Measurements from ENCODE around the gene SAMMSON.

The SAMMSON gene

GRCh38 chr3:69993757-69994156 lies 5.8 kb upstream of the SAMMSON start:
- H3K4me3 ChIP-seq (ENCODE audit: low read depth, low read length) = no peak overlapping the region
- DNase-seq (ENCODE audit: low read depth) = no peak
- TF ChIP-seq, protein P1, sequence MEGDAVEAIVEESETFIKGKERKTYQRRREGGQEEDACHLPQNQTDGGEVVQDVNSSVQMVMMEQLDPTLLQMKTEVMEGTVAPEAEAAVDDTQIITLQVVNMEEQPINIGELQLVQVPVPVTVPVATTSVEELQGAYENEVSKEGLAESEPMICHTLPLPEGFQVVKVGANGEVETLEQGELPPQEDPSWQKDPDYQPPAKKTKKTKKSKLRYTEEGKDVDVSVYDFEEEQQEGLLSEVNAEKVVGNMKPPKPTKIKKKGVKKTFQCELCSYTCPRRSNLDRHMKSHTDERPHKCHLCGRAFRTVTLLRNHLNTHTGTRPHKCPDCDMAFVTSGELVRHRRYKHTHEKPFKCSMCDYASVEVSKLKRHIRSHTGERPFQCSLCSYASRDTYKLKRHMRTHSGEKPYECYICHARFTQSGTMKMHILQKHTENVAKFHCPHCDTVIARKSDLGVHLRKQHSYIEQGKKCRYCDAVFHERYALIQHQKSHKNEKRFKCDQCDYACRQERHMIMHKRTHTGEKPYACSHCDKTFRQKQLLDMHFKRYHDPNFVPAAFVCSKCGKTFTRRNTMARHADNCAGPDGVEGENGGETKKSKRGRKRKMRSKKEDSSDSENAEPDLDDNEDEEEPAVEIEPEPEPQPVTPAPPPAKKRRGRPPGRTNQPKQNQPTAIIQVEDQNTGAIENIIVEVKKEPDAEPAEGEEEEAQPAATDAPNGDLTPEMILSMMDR (IDR thresholded peaks at IDR 0.05; ENCODE audit: control insufficient read depth, extremely low read depth, insufficient read depth) = no peak

DNA sequence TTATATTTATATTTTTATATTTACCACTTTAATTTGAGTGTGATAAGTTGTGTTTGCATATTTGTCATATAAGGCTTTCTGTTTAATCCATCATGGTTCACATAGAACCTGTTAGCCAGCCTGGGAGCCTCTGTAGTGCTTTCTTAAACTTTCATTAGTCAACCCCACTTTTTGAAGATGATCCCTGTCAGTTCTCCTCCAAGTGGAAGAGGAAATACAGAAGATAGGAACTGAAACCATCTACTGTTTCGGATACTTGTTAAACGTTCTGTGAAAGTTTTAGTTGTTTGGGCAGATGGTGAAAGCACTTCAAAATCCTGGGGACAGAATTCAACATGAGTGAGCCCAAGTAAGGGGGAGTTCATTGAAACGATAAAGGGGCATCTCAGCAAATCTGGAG lies 4.6 kb upstream of the SAMMSON start:
- TF ChIP-seq, protein P1 (IDR thresholded peaks at IDR 0.05; ENCODE audit: control insufficient read depth, extremely low read depth, insufficient read depth) = no peak
- no peak for DNase-seq (ENCODE audit: low read depth)
- no peak overlapping the region for H3K4me3 ChIP-seq (ENCODE audit: low read depth, low read length)

DNA sequence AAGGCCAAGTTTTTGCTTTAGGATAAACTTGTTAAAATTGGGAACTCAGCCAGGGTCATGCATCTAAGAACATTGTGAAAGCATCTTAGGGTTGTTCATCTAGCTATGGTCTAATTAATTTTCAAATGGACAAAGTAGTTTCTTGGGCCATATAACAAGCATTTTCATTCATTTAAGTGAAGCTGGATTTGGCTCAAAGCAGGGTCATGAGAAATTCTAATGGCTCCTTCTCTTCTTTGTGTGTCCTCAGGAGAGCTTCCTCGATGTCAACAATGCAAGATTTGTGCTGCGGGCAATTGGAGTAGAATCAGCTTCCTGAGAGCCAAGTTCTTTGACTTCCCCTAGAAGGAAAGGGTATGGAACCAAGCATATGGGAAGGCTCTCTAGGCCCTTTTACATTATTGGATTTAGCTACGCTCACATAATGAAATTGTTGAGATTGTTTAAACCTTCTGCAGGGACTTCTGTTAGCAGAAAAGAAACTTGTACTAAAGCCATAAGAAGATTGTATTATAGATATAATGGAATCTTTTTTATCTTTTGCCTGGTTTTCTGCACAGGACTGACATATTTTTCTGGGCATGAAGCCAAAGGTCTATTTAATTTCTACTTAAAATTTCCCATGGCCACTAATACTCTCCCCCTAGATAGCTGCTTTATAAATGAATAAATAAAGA lies 1.8 kb upstream of the SAMMSON start:
- TF ChIP-seq, protein P1 (IDR thresholded peaks at IDR 0.05; ENCODE audit: control insufficient read depth, extremely low read depth, insufficient read depth) = no peak
- no peak for DNase-seq (ENCODE audit: low read depth)
- no peak overlapping the region for H3K4me3 ChIP-seq (ENCODE audit: low read depth, low read length)

DNA sequence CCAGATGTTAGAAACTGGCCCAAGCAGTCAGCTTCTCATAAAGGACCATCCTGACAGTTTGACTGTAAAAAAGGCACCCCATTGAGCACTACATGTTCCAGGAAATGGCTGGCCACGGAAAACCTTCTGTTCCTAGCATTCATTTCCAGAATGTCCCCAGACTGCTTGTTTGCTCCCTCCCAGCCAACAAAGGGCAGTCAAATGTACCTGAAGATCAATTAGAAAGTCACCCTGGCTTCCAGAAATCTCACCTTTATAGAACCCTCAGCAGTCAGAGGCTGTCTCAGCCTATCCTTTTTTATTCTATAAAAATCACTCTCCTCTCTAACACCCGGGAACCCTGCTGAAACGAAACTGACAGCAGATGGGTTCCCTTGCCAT lies 784 bp upstream of the SAMMSON start:
- TF ChIP-seq, protein P1 (IDR thresholded peaks at IDR 0.05; ENCODE audit: control insufficient read depth, extremely low read depth, insufficient read depth) = no peak
- H3K4me3 ChIP-seq (ENCODE audit: low read depth, low read length) = no peak overlapping the region
- no peak for DNase-seq (ENCODE audit: low read depth)

DNA sequence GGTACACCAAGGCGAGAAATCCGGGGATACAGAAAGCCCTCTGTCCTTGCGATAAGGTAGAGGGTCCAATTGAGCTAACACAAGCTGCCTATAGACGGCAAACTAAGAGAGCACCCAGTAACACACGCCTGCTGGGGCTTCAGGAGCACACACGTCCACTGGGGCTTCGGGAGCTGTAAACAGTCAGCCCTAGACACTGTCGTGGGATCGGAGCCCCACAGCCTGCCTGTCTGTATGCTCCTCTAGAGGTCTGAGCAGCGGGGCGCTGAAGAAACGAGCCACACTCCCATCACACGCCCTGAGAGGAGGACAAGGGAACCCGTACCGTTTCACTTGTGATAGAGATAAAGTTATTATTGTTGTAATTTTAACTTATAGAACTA lies 486 bp downstream of the SAMMSON start:
- no peak overlapping the region for H3K4me3 ChIP-seq (ENCODE audit: low read depth, low read length)
- DNase-seq (ENCODE audit: low read depth) = no peak
- TF ChIP-seq, protein P1 (IDR thresholded peaks at IDR 0.05; ENCODE audit: control insufficient read depth, extremely low read depth, insufficient read depth) = no peak

DNA sequence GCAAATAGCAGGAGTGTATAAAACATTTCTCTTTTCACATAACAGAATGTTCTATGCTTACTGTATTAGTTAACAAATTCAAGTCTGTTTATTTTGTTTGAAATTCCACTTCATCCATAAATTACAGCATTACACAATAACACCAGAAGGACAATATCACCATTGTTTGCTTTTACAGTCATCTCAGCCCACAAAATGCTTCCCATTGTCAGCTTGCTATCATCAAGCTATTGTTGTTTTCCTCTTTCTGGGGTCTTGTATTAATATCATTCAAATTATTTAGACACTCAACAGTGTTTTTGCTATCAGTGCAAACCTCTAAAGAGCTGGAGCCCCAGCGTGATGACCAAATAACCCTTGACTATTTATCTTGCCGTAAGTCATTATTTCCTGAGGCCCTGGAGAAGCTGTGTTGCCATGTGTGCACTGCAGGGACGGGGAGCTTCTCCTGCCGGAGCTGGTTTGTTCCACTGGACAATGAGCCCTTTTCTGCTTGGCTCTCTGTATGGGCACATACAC lies 1.1 kb downstream of the SAMMSON start:
- TF ChIP-seq, protein P1 (IDR thresholded peaks at IDR 0.05; ENCODE audit: control insufficient read depth, extremely low read depth, insufficient read depth) = no peak
- H3K4me3 ChIP-seq (ENCODE audit: low read depth, low read length) = no peak overlapping the region
- DNase-seq (ENCODE audit: low read depth) = no peak

DNA sequence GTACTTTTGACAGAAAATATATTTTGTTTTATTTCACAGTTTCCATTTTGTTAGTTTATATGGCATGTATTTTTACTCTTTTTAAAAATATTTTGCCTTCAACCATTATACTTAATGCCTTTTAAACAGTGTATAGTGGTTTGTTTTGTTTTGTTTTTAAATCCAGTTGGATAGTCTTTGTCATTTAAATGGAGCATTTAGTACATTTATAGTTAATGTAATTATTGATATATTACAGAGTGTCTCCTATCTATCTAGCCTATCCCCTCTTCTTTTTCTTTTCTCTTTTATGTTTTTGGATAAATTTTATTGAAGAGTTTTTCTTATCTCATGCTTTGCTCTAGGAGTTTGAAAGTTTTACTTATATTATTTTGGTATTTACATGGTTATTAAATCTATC lies 3.6 kb downstream of the SAMMSON start:
- no peak overlapping the region for H3K4me3 ChIP-seq (ENCODE audit: low read depth, low read length)
- TF ChIP-seq, protein P1 (IDR thresholded peaks at IDR 0.05; ENCODE audit: control insufficient read depth, extremely low read depth, insufficient read depth) = no peak
- no peak for DNase-seq (ENCODE audit: low read depth)
